Thyroid gland (tissue), 4 donors: ENCODE measurements around the gene HIPK4.

ENCODE experiments used
- POLR2A ChIP-seq, 2 donors: fragments of 450-650 bp; IDR thresholded peaks; one replicate each; pipeline ENCODE4 v1.6.1; 2017; ENCODE audit warnings: antibody characterized with exemption in 2 of 2, mild to moderate bottlenecking in 2 of 2, moderate library complexity in 1 of 2
- TF ChIP-seq, protein P1 (sequence below), 6 experiments: fragments of 200-600 bp in 3 of 6; fragments of 450-650 bp in 3 of 6; sonication (generic) in 3 of 6; IDR thresholded peaks; one replicate each; pipeline ENCODE4 v1.5.1; 2016 to 2019; ENCODE audit warnings: antibody characterized with exemption in 6 of 6, mild to moderate bottlenecking in 2 of 6, inconsistent platforms in 1 of 6, moderate library complexity in 1 of 6

DNA sequence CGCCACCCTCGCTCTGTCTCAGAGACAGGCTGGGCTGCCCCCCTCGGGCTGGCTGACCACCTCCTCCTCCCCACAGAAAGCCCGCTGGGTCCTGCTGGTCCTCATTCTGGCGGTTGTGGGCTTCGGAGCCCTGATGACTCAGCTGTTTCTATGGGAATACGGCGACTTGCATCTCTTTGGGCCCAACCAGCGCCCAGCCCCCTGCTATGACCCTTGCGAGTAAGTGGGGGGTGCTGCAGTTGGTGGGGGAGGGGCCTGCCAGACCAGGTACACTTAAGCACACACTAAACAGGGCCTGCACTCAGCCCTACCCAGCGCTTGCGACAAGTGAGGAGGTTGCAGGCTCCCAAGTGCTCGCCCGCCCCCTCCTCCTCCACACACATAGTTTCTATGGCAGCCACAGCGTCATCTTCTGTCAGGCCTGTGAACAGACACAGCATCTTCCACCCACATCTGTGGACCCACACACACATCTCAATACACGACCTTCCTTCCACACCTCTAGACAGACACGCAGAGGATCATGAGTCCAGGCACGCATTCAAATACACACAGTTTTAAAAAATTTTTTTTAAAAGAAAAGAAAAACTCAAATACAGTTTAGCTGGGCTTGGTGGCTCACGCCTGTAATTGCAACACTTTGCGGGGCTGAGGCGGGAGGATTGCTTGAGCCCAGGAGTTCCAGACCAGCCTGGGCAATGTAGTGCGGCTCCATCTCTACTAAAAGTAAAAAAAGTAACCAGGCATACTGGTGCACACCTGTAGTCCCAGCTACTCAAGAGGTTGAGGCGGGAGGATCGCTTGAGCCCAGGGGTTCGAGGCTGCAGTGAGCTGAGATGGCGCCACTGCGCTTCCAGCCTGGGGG is 23.1 kb downstream of the HIPK4 start:
- TF ChIP-seq, protein P1, sequence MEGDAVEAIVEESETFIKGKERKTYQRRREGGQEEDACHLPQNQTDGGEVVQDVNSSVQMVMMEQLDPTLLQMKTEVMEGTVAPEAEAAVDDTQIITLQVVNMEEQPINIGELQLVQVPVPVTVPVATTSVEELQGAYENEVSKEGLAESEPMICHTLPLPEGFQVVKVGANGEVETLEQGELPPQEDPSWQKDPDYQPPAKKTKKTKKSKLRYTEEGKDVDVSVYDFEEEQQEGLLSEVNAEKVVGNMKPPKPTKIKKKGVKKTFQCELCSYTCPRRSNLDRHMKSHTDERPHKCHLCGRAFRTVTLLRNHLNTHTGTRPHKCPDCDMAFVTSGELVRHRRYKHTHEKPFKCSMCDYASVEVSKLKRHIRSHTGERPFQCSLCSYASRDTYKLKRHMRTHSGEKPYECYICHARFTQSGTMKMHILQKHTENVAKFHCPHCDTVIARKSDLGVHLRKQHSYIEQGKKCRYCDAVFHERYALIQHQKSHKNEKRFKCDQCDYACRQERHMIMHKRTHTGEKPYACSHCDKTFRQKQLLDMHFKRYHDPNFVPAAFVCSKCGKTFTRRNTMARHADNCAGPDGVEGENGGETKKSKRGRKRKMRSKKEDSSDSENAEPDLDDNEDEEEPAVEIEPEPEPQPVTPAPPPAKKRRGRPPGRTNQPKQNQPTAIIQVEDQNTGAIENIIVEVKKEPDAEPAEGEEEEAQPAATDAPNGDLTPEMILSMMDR (IDR thresholded peaks at IDR 0.05): no peak
- TF ChIP-seq POLR2A (IDR thresholded peaks at IDR 0.05): no peak
